Endothelial cell of umbilical vein (primary cell): Measurements from ENCODE around the gene HSFX3. TPM values are rescaled to one million over a fixed set of nuclear protein-coding genes. Genes with fewer than 3 reads are reported as not detected.

ENCODE experiments used
- BruUV-seq: library from RNA; stranded (reverse); fragments of 400-500 nt; replicated peaks from 2 replicates; lab custom pipeline; 2021; lab: Mats Ljungman, UMichigan
- CTCF ChIA-PET: fragments of 300-600, 350-600 bp; sonication (Branson Sonifier 250); formaldehyde crosslinking; loops from one replicate; lab custom pipeline; 2021; ENCODE audit warnings: antibody characterized with exemption, inconsistent platforms; lab: Charles Lee
- POLR2A ChIA-PET: fragments of 300-600, 350-600 bp; sonication (Branson Sonifier 250); formaldehyde crosslinking; loops from one replicate; lab custom pipeline; 2021; ENCODE audit warnings: antibody characterized with exemption, inconsistent platforms; lab: Charles Lee
- DNase-seq: peaks from one replicate; pipeline ENCODE4 v3.0.0-alpha.2; 2011; ENCODE audit warnings: low read depth, low spot score
- FAIRE-seq: peaks from 2 replicates; lab custom pipeline; 2011; peaks lifted over from hg19 to GRCh38; lab: Jason Lieb, UNC
- H2AFZ ChIP-seq: 2 replicates; pipeline ENCODE4 v1.6.0; 2012; ENCODE audit warnings: low read depth, low read length, control low read depth, inconsistent platforms
- H3K27ac ChIP-seq: 2 replicates; pipeline ENCODE4 v1.5.1; 2011; ENCODE audit warnings: low read depth, mild to moderate bottlenecking, control low read depth, low read length, moderate library complexity; ENCODE audit not compliant: insufficient read depth
- H3K27me3 ChIP-seq, 2 experiments: 2 replicates each; pipeline versions ENCODE4 v1.6.0 to v1.6.1; 2011; ENCODE audit warnings: low read length in 2 of 2, mixed read lengths in 1 of 2; ENCODE audit not compliant: control insufficient read depth in 2 of 2, insufficient read depth in 2 of 2
- H3K36me3 ChIP-seq, 2 experiments: 2 replicates in 1 of 2; 3 replicates in 1 of 2; pipeline ENCODE4 v1.5.1; 2011; ENCODE audit warnings: low read length in 2 of 2, mild to moderate bottlenecking in 1 of 2, moderate library complexity in 1 of 2; ENCODE audit not compliant: control insufficient read depth in 2 of 2, insufficient read depth in 2 of 2; ENCODE audit errors: extremely low read depth in 1 of 2
- H3K4me1 ChIP-seq: 3 replicates; pipeline ENCODE4 v1.5.1; 2011; ENCODE audit warnings: mild to moderate bottlenecking, low read length; ENCODE audit not compliant: control insufficient read depth, insufficient read depth; ENCODE audit errors: extremely low read depth
- H3K4me2 ChIP-seq: 2 replicates; pipeline ENCODE4 v1.6.1; 2011; ENCODE audit warnings: low read length, control low read depth, mixed read lengths; ENCODE audit not compliant: insufficient read depth
- H3K4me3 ChIP-seq, 3 experiments: fragments of 200-600 bp in 1 of 3; sonication (generic), shearing (Covaris generic) in 1 of 3; replicated peaks in 1 of 3; 2 replicates each; pipeline ENCODE4 v1.5.1; 2011 to 2016; ENCODE audit warnings: control low read depth in 3 of 3, low read length in 3 of 3, mild to moderate bottlenecking in 2 of 3, inconsistent platforms in 1 of 3, low read depth in 1 of 3, moderate library complexity in 1 of 3; ENCODE audit not compliant: insufficient read depth in 1 of 3
- H3K79me2 ChIP-seq: 2 replicates; pipeline ENCODE4 v1.6.0; 2012; ENCODE audit warnings: low read length, inconsistent platforms; ENCODE audit not compliant: control insufficient read depth, insufficient read depth
- H3K9ac ChIP-seq: replicated peaks from 2 replicates; pipeline ENCODE3; 2011; ENCODE audit warnings: low read length, control low read depth; ENCODE audit not compliant: insufficient read depth; ENCODE audit errors: extremely low read depth
- H3K9me1 ChIP-seq: replicated peaks from 3 replicates; pipeline ENCODE4 v1.6.0; 2011; ENCODE audit warnings: mild to moderate bottlenecking, low read length; ENCODE audit not compliant: control insufficient read depth, insufficient read depth; ENCODE audit errors: extremely low read depth
- H3K9me3 ChIP-seq: replicated peaks from 2 replicates; pipeline ENCODE4 v1.5.1; 2012; ENCODE audit warnings: low read length, inconsistent platforms; ENCODE audit not compliant: control insufficient read depth, insufficient read depth
- H4K20me1 ChIP-seq: replicated peaks from 2 replicates; pipeline ENCODE3; 2011; ENCODE audit warnings: mild to moderate bottlenecking, low read length; ENCODE audit not compliant: control insufficient read depth, insufficient read depth; ENCODE audit errors: extremely low read depth
- CTCF ChIP-seq, 2 donors: IDR thresholded peaks; 1 replicate in 1 of 2; 2 replicates in 1 of 2; pipeline ENCODE4 v1.5.1; 2011; ENCODE audit warnings: low read length in 2 of 2, mild to moderate bottlenecking in 2 of 2, moderate library complexity in 2 of 2, control low read depth in 1 of 2, inconsistent platforms in 1 of 2, low read depth in 1 of 2; ENCODE audit not compliant: insufficient read depth in 1 of 2; ENCODE audit errors: extremely low read depth in 1 of 2
- JUN ChIP-seq: IDR thresholded peaks from 2 replicates; pipeline ENCODE4 v1.6.1; 2011; ENCODE audit warnings: borderline replicate concordance, low read depth; ENCODE audit not compliant: insufficient read length, insufficient read depth
- MYC ChIP-seq: IDR thresholded peaks from one replicate; pipeline ENCODE4 v1.6.1; 2011; ENCODE audit warnings: mild to moderate bottlenecking, low read depth, low read length
- POLR2AphosphoS5 ChIP-seq: IDR thresholded peaks from 2 replicates; pipeline ENCODE4 v1.6.1; 2012; ENCODE audit warnings: low read depth, mild to moderate bottlenecking, control low read depth, low read length, moderate library complexity; ENCODE audit not compliant: insufficient read depth
- dilution Hi-C: fragments of 300-500 bp; cut with MboI; formaldehyde crosslinking; loops from one replicate; pipeline ENCODE4 v1.15.0; 2019; ENCODE audit warnings: low sequenced_read_pairs; ENCODE audit not compliant: extremely low pct_ligation_motif_present
- intact Hi-C: fragments of 100-400 bp; cut with micrococcal nuclease; formaldehyde crosslinking; loops from one replicate; pipeline ENCODE4 v1.10.0; 2022
- polyA plus RNA-seq, 4 experiments: library from polyadenylated mRNA; depleted of rRNA in 3 of 4; stranded (reverse) in 3 of 4; unstranded in 1 of 4; fragments of >200 nt; gene quantifications; 2 replicates each; pipeline versions ENCODE4 v1.2.1 to v1.2.3, GENCODE V29; 2011 to 2012; ENCODE audit warnings: missing spikeins in 1 of 4
- total RNA-seq: library from RNA; stranded (reverse); gene quantifications from 2 replicates; pipeline ENCODE4 v1.2.3, GENCODE V29; 2021
- TF ChIP-seq, protein P1 (sequence below): IDR thresholded peaks from 2 replicates; pipeline ENCODE4 v1.6.1; 2011; ENCODE audit not compliant: insufficient read depth, insufficient read length

The HSFX3 gene
- total and polyA plus RNA-seq, 2 donors (not counting 3 experiments of a cell fraction or from before 2014, with no cell fraction given), result not detected

GRCh38 chrX:149508467-149508866 lies 41.3 kb downstream of the HSFX3 start:
- Histone ChIP-seq H3K4me1 (peaks cover 18% of the 10 kb centered on the region), H3K79me2 (peaks cover 6% of the 10 kb centered on the region), H3K27ac (no peak overlapping the region), H3K4me2 (no peak overlapping the region), H3K27me3 (peaks cover 0 to 2% of the 10 kb centered on the region in 2 experiments), H3K4me3 (no peak overlapping the region), H3K9me1 (no peaks in the 10 kb centered on the region), H3K9me3 (no peaks in the 10 kb centered on the region), H4K20me1 (no peaks in the 10 kb centered on the region), H3K9ac (no peak overlapping the region), H3K36me3 (no peaks in the 10 kb centered on the region), H2AFZ (no peak overlapping the region)
- dilution Hi-C loops, result no loop called here
- intact Hi-C loops, result loop anchor here (10.0 kb wide), 1 partner anchor 426 kb away; the partner anchor contains the start of gene EOLA2
- TF ChIP-seq MYC, result no peak
- TF ChIP-seq CTCF (IDR thresholded peaks at IDR 0.05; ENCODE audit: extremely low read depth in 1 of 2, insufficient read depth in 1 of 2, low read depth in 1 of 2, low read length in 2 of 2), result no peak
- TF ChIP-seq POLR2AphosphoS5, result no peak
- TF ChIP-seq, protein P1, sequence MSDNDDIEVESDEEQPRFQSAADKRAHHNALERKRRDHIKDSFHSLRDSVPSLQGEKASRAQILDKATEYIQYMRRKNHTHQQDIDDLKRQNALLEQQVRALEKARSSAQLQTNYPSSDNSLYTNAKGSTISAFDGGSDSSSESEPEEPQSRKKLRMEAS, result no peak
- TF ChIP-seq JUN, result no peak
- ChIA-PET CTCF (interaction anchor here (1.2 kb wide), 1 partner anchor 32 kb away, joined by 3 read pairs; no protein-coding TSS in a partner anchor), POLR2A (no interaction called here)
- no peak for FAIRE-seq
- no peak for DNase-seq
- BruUV-seq, result no TSS peak
